Measurements from ENCODE around the gene CATSPER1.
"Not testable (repeated sequence)": the region's sequence is repeated elsewhere in the genome, so short reads cannot be mapped to it uniquely, and the experiment has no call there.

CATSPER1 gene

GRCh38 chr11:66032957-66033735 lies 6.9 kb upstream of the CATSPER1 start:
- DNase-seq, result no peak
- in situ Hi-C loops (cut with MboI; ENCODE audit: low pct_unique_long_range_greater_than_20kb, low sequenced_read_pairs), result no loop called here

GRCh38 chr11:66023186-66023440 lies 3.2 kb downstream of the CATSPER1 start:
- DNase-seq; in situ Hi-C loops (cut with MboI; ENCODE audit: low pct_unique_long_range_greater_than_20kb, low sequenced_read_pairs): not testable (repeated sequence)

- DNase-seq, result peak; percentile 79
- in situ Hi-C loops (cut with MboI; ENCODE audit: low pct_unique_long_range_greater_than_20kb, low sequenced_read_pairs), result no loop called here
These were observed 3.7 kb downstream of the CATSPER1 start for GRCh38 chr11:66022401-66023185.

- DNase-seq, result peak; percentile 49
- in situ Hi-C loops (cut with MboI; ENCODE audit: low pct_unique_long_range_greater_than_20kb, low sequenced_read_pairs), result no loop called here
These were observed 5.5 kb downstream of the CATSPER1 start for GRCh38 chr11:66020618-66021357.

- DNase-seq, result no peak
- in situ Hi-C loops (cut with MboI; ENCODE audit: low pct_unique_long_range_greater_than_20kb, low sequenced_read_pairs), result no loop called here
These were observed 6.1 kb downstream of the CATSPER1 start for GRCh38 chr11:66020212-66020611.

GRCh38 chr11:66017321-66017720 lies 9.0 kb downstream of the CATSPER1 start:
- in situ Hi-C loops (cut with MboI; ENCODE audit: low pct_unique_long_range_greater_than_20kb, low sequenced_read_pairs), result no loop called here

GRCh38 chr11:66016793-66017177 lies 9.5 kb downstream of the CATSPER1 start:
- in situ Hi-C loops (cut with MboI; ENCODE audit: low pct_unique_long_range_greater_than_20kb, low sequenced_read_pairs), result no loop called here
- DNase-seq, result no peak

More at GRCh38 chr11:66017321-66017720, 9.0 kb downstream of the CATSPER1 start:
- DNase-seq, result no peak

GRCh38 chr11:66015936-66016792 lies 10.1 kb downstream of the CATSPER1 start:
- in situ Hi-C loops (cut with MboI; ENCODE audit: low pct_unique_long_range_greater_than_20kb, low sequenced_read_pairs), result no loop called here
- DNase-seq, result no peak

- DNase-seq, result no peak
- in situ Hi-C loops (cut with MboI; ENCODE audit: low pct_unique_long_range_greater_than_20kb, low sequenced_read_pairs), result no loop called here
These were observed 10.8 kb downstream of the CATSPER1 start for GRCh38 chr11:66015454-66015881.

GRCh38 chr11:66014804-66015453 lies 11.3 kb downstream of the CATSPER1 start:
- in situ Hi-C loops (cut with MboI; ENCODE audit: low pct_unique_long_range_greater_than_20kb, low sequenced_read_pairs), result no loop called here

GRCh38 chr11:66013762-66014100 lies 12.5 kb downstream of the CATSPER1 start:
- in situ Hi-C loops (cut with MboI; ENCODE audit: low pct_unique_long_range_greater_than_20kb, low sequenced_read_pairs), result no loop called here
- DNase-seq, result no peak

More at GRCh38 chr11:66014804-66015453, 11.3 kb downstream of the CATSPER1 start:
- DNase-seq, result no peak

GRCh38 chr11:66012946-66013761 lies 13.1 kb downstream of the CATSPER1 start:
- no peak for DNase-seq
- in situ Hi-C loops (cut with MboI; ENCODE audit: low pct_unique_long_range_greater_than_20kb, low sequenced_read_pairs), result no loop called here

- DNase-seq, result no peak
- in situ Hi-C loops (cut with MboI; ENCODE audit: low pct_unique_long_range_greater_than_20kb, low sequenced_read_pairs), result no loop called here
These were observed 13.8 kb downstream of the CATSPER1 start for GRCh38 chr11:66012371-66012945.

- in situ Hi-C loops (cut with MboI; ENCODE audit: low pct_unique_long_range_greater_than_20kb, low sequenced_read_pairs), result no loop called here
These were observed 14.4 kb downstream of the CATSPER1 start, which contains the start of gene CST6 for GRCh38 chr11:66011785-66012303. CST6 (plus strand) TSS chr11:66012008; CDS start chr11:66012045, 37 bp downstream.

GRCh38 chr11:66011239-66011784 lies 15.0 kb downstream of the CATSPER1 start:
- in situ Hi-C loops (cut with MboI; ENCODE audit: low pct_unique_long_range_greater_than_20kb, low sequenced_read_pairs), result no loop called here
- DNase-seq, result no peak

More at GRCh38 chr11:66011785-66012303, 14.4 kb downstream of the CATSPER1 start, which contains the start of gene CST6:
- no peak for DNase-seq

GRCh38 chr11:66010036-66010435 lies 16.2 kb downstream of the CATSPER1 start:
- DNase-seq; in situ Hi-C loops (cut with MboI; ENCODE audit: low pct_unique_long_range_greater_than_20kb, low sequenced_read_pairs): not testable (repeated sequence)
